ENCODE measurements around the gene WASF2. TPM values are rescaled to one million over a fixed set of nuclear protein-coding genes. Genes with fewer than 3 reads are reported as not detected.

The WASF2 gene
- total RNA-seq, 1 donor from 2014 or later: 70.4 TPM

- H3K4me1 ChIP-seq: peaks cover 0 to 6% of the 10 kb centered on the region in 2 donors
- no peak for TF ChIP-seq CTCF (IDR thresholded peaks at IDR 0.05)
- no peaks in the 10 kb centered on the region for H3K27me3 ChIP-seq
- no peak for DNase-seq (ENCODE audit: low spot score in 2 of 2)
- no peaks in the 10 kb centered on the region for H3K36me3 ChIP-seq
- peak overlapping the region in 1 of 2 donors; percentile 37 for H3K27ac ChIP-seq
- intact Hi-C loops (cut with DNase I): no loop called here
- no peak overlapping the region for H3K4me3 ChIP-seq
- no peaks in the 10 kb centered on the region for H3K9me3 ChIP-seq
These were observed 24.0 kb upstream of the WASF2 start for GRCh38 chr1:27513958-27514357.

GRCh38 chr1:27513528-27513927, 23.6 kb upstream of the WASF2 start:
- TF ChIP-seq CTCF (IDR thresholded peaks at IDR 0.05): no peak
- intact Hi-C loops (cut with DNase I): no loop called here
- no peak for DNase-seq (ENCODE audit: low spot score in 2 of 2)
- Histone ChIP-seq H3K4me1 (peaks cover 0 to 6% of the 10 kb centered on the region in 2 donors), H3K9me3 (no peaks in the 10 kb centered on the region), H3K27ac (peak overlapping the region in 1 of 2 donors; percentile 37), H3K36me3 (no peaks in the 10 kb centered on the region), H3K27me3 (no peaks in the 10 kb centered on the region), H3K4me3 (no peak overlapping the region)

DNA sequence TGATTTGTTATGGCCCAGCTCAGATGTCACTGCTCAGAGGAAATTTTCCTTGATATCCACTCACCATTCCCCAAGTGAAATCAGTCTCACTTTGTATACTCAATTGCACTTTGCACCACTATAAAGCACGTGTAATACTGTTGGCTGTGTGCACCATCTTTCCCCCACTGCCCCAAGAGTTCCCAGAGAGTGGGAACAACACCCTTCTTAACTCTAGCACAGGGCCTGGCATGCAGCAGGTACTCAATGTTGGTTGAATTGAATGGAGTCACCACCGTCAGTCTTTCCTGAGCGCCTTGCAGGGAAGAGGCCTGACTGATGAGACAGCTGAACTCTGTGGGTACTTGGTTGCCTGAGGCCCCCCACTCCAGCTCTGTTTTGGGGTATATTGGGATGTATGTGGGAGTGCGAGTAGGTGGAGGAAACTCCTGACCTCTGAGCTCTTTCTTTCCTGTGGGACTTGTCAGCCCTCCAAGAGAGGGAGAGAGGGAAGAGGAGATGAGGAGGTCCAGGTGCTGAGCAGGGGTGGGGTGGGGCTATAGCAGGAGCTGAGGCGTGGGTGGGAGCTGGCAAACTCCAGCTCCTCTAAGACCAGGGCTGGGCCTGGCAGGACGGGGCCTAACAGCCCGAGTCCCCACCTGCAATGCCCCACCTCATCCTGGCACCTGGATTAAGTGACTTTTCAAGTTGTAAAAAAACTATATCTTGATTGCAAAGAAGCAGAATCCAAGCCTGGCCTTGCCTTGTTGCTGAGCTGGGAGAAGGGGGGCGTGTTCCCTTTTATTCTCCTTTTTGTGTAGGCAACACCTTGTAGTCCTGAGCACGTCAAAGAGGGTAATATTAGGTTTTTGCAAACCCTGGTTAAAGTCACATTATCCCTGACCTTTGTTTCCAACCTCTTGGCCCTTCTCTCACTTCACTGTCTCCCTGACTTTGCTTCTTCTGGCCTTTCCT, 19.4 kb upstream of the WASF2 start:
- H3K4me3 ChIP-seq: no peak overlapping the region
- intact Hi-C loops (cut with DNase I): no loop called here
- H3K27ac ChIP-seq: no peak overlapping the region
- TF ChIP-seq CTCF (IDR thresholded peaks at IDR 0.05): no peak
- H3K27me3 ChIP-seq: no peaks in the 10 kb centered on the region
- no peaks in the 10 kb centered on the region for H3K9me3 ChIP-seq
- no peak for DNase-seq (ENCODE audit: low spot score in 2 of 2)
- H3K36me3 ChIP-seq: no peaks in the 10 kb centered on the region
- H3K4me1 ChIP-seq: peaks cover 6 to 16% of the 10 kb centered on the region in 2 donors

GRCh38 chr1:27507960-27508665, 18.1 kb upstream of the WASF2 start:
- no peak overlapping the region for H3K27ac ChIP-seq
- H3K4me3 ChIP-seq: no peak overlapping the region
- H3K27me3 ChIP-seq: no peaks in the 10 kb centered on the region
- intact Hi-C loops (cut with DNase I): no loop called here
- peaks cover 14 to 19% of the 10 kb centered on the region in 2 donors for H3K4me1 ChIP-seq
- no peaks in the 10 kb centered on the region for H3K9me3 ChIP-seq
- no peak for TF ChIP-seq CTCF (IDR thresholded peaks at IDR 0.05)
- DNase-seq (ENCODE audit: low spot score in 2 of 2): no peak
- H3K36me3 ChIP-seq: no peaks in the 10 kb centered on the region

- no peaks in the 10 kb centered on the region for H3K9me3 ChIP-seq
- H3K27me3 ChIP-seq: no peaks in the 10 kb centered on the region
- no peak for DNase-seq (ENCODE audit: low spot score in 2 of 2)
- H3K36me3 ChIP-seq: no peaks in the 10 kb centered on the region
- intact Hi-C loops (cut with DNase I): no loop called here
- no peak overlapping the region for H3K4me3 ChIP-seq
- H3K27ac ChIP-seq: no peak overlapping the region
- no peak for TF ChIP-seq CTCF (IDR thresholded peaks at IDR 0.05)
- H3K4me1 ChIP-seq: peaks cover 14 to 19% of the 10 kb centered on the region in 2 donors
These were observed 16.7 kb upstream of the WASF2 start for GRCh38 chr1:27506703-27507102.
